WTC11 (cell line): Measurements from ENCODE around the gene F2R.

Experiments used
- CREM ChIP-seq: sonication (generic); formaldehyde crosslinking; IDR thresholded peaks from 2 replicates; pipeline ENCODE4 v1.8.1; 2022; ENCODE audit warnings: mild to moderate bottlenecking, missing genetic modification reagents, moderate library complexity
- E2F5 ChIP-seq: sonication (generic); formaldehyde crosslinking; IDR thresholded peaks from 2 replicates; pipeline ENCODE4 v1.8.1; 2022; ENCODE audit warnings: mild to moderate bottlenecking, moderate library complexity, missing genetic modification reagents
- FOXP4 ChIP-seq: sonication (generic); formaldehyde crosslinking; IDR thresholded peaks from 2 replicates; pipeline ENCODE4 v1.8.0; 2022; ENCODE audit warnings: mild to moderate bottlenecking, missing genetic modification reagents
- JUN ChIP-seq: sonication (generic); formaldehyde crosslinking; IDR thresholded peaks from 2 replicates; pipeline ENCODE4 v1.8.0; 2023; ENCODE audit warnings: mild to moderate bottlenecking, missing genetic modification reagents
- NR2C2 ChIP-seq: sonication (generic); formaldehyde crosslinking; IDR thresholded peaks from 2 replicates; pipeline ENCODE4 v1.8.0; 2022; ENCODE audit warnings: mild to moderate bottlenecking, missing genetic modification reagents
- ZNF317 ChIP-seq: sonication (generic); formaldehyde crosslinking; IDR thresholded peaks from 2 replicates; pipeline ENCODE4 v1.8.1; 2023; ENCODE audit warnings: low read depth, mild to moderate bottlenecking, moderate library complexity, missing genetic modification reagents, borderline replicate concordance
- TF ChIP-seq, protein P1 (sequence below): fragments of 200-600 bp; IDR thresholded peaks from 2 replicates; pipeline ENCODE4 v1.8.0; 2022; ENCODE audit warnings: antibody characterized with exemption
- TF ChIP-seq, protein P2 (sequence below): sonication (generic); formaldehyde crosslinking; conservative IDR thresholded peaks from 2 replicates; pipeline ENCODE4 v1.8.1; 2023; ENCODE audit warnings: mild to moderate bottlenecking, low read depth, missing genetic modification reagents, moderate library complexity
- TF ChIP-seq, protein P3 (sequence below): sonication (generic); formaldehyde crosslinking; IDR thresholded peaks from 2 replicates; pipeline ENCODE4 v1.8.0; 2022; ENCODE audit warnings: mild to moderate bottlenecking, missing genetic modification reagents

DNA sequence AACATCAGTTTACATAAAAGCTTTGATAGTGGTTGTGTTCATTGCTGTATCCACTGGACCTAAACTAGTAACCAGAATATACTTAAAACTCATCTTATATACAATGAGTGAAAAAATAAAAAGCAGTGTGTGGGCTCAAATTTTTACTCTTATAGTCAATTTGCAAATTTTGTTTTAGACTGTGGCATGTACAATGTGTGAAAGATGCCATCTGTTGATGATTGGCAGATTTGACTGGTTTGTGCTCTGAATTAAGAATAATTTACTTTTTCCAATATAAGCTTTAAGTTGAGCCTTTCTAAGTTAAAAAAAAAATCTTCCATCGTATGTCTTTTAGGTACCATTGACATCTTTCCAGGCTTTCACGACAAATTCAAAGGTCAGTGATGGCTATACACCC lies 60.5 kb downstream of the F2R start:
- TF ChIP-seq, protein P1, sequence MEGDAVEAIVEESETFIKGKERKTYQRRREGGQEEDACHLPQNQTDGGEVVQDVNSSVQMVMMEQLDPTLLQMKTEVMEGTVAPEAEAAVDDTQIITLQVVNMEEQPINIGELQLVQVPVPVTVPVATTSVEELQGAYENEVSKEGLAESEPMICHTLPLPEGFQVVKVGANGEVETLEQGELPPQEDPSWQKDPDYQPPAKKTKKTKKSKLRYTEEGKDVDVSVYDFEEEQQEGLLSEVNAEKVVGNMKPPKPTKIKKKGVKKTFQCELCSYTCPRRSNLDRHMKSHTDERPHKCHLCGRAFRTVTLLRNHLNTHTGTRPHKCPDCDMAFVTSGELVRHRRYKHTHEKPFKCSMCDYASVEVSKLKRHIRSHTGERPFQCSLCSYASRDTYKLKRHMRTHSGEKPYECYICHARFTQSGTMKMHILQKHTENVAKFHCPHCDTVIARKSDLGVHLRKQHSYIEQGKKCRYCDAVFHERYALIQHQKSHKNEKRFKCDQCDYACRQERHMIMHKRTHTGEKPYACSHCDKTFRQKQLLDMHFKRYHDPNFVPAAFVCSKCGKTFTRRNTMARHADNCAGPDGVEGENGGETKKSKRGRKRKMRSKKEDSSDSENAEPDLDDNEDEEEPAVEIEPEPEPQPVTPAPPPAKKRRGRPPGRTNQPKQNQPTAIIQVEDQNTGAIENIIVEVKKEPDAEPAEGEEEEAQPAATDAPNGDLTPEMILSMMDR = no peak
- TF ChIP-seq E2F5 (no peak), ZNF317 (CRISPR knock-in tag) (no peak), CREM (no peak), NR2C2 (CRISPR knock-in tag) (no peak), JUN (CRISPR knock-in tag) (no peak), FOXP4 (no peak)
- TF ChIP-seq, protein P2, sequence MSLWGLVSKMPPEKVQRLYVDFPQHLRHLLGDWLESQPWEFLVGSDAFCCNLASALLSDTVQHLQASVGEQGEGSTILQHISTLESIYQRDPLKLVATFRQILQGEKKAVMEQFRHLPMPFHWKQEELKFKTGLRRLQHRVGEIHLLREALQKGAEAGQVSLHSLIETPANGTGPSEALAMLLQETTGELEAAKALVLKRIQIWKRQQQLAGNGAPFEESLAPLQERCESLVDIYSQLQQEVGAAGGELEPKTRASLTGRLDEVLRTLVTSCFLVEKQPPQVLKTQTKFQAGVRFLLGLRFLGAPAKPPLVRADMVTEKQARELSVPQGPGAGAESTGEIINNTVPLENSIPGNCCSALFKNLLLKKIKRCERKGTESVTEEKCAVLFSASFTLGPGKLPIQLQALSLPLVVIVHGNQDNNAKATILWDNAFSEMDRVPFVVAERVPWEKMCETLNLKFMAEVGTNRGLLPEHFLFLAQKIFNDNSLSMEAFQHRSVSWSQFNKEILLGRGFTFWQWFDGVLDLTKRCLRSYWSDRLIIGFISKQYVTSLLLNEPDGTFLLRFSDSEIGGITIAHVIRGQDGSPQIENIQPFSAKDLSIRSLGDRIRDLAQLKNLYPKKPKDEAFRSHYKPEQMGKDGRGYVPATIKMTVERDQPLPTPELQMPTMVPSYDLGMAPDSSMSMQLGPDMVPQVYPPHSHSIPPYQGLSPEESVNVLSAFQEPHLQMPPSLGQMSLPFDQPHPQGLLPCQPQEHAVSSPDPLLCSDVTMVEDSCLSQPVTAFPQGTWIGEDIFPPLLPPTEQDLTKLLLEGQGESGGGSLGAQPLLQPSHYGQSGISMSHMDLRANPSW (CRISPR knock-in tag) = no peak
- TF ChIP-seq, protein P3, sequence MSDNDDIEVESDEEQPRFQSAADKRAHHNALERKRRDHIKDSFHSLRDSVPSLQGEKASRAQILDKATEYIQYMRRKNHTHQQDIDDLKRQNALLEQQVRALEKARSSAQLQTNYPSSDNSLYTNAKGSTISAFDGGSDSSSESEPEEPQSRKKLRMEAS = no peak
